GM12892 (cell line): ENCODE results near the gene HOXA4.

Experiments used
- POLR2A ChIP-seq: IDR thresholded peaks from 2 replicates; pipeline ENCODE4 v1.6.1; 2011; ENCODE audit warnings: low read depth, low read length, control low read depth
- POLR2AphosphoS5 ChIP-seq: IDR thresholded peaks from 2 replicates; pipeline ENCODE4 v1.6.1; 2011; ENCODE audit warnings: low read depth, low read length, control low read depth
- TAF1 ChIP-seq: IDR thresholded peaks from 2 replicates; pipeline ENCODE4 v1.6.1; 2011; ENCODE audit warnings: low read depth, mild to moderate bottlenecking, control low read depth, low read length, borderline replicate concordance

DNA sequence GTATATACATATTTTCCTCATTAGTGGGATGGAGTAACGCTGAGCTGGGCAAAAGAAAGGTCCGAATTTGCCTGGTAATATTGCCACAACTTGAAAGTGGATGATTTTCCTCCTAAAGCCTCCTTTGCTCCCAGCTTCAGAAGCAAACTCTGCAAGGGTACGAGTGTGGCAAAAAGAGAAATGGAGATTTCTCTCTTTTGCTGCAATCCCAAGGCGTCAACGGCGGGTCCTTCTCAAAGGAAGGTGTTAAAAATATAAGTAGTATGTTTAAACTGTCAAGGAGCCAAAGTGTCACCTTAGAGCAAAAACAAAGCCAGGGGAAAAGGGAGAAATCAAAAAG, 15.7 kb downstream of the HOXA4 start:
- TF ChIP-seq POLR2A (no peak), POLR2AphosphoS5 (no peak), TAF1 (no peak)
